SK-N-MC (cell line): ENCODE results near the gene CXorf65.

Source experiments
- EZH2 ChIP-seq: fragments of 200-600 bp; sonication (generic); IDR thresholded peaks from one replicate; pipeline ENCODE4 v1.6.1; 2017; ENCODE audit warnings: antibody characterized with exemption
- POLR2AphosphoS5 ChIP-seq: IDR thresholded peaks from 2 replicates; pipeline ENCODE4 v1.6.1; 2012; ENCODE audit warnings: mild to moderate bottlenecking, low read depth, low read length, borderline replicate concordance

- TF ChIP-seq POLR2AphosphoS5 (no peak), EZH2 (no peak)
These were observed 41.1 kb upstream of the CXorf65 start for GRCh38 chrX:71147496-71148277.
